ENCODE results near the gene LITAF.

Gene LITAF

DNA sequence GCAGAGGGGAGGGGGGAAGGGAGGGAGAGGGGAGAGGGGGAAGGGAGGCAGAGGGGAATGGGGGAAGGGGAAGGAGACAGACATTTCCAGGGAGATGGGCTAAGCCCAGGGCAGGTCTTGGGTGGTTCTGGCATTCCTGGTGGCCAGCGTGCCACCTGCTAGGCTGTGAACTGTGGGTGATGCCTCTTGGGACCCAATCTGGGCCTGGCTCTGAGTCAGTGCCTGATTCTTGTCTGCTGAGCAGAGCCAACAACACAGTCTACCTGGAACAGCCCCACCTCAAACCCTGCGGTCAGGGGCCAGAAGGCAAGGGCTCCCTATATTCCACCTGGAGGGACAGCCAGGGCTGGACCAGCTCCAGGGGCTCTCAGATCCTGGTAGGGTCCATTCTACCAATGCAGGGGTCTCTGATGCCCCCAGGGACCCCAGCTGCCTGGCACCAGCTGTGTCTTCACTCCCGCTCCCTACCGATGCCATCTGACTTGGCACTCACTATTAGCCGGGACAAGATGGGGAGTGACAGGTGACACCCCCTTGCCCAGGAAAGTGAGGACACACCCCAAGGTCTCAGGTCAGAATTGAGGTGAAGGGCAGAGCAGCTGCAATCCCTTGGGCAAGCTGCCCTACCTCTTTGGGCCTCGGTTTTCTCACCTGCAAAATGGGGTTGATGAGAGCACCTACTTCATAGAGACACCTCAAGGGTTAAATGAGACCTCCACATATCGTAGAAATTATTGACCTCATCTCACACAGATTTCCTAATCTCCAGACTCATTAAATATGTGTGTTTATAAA lies 87.2 kb downstream of the LITAF start:
- TF ChIP-seq, protein P1, sequence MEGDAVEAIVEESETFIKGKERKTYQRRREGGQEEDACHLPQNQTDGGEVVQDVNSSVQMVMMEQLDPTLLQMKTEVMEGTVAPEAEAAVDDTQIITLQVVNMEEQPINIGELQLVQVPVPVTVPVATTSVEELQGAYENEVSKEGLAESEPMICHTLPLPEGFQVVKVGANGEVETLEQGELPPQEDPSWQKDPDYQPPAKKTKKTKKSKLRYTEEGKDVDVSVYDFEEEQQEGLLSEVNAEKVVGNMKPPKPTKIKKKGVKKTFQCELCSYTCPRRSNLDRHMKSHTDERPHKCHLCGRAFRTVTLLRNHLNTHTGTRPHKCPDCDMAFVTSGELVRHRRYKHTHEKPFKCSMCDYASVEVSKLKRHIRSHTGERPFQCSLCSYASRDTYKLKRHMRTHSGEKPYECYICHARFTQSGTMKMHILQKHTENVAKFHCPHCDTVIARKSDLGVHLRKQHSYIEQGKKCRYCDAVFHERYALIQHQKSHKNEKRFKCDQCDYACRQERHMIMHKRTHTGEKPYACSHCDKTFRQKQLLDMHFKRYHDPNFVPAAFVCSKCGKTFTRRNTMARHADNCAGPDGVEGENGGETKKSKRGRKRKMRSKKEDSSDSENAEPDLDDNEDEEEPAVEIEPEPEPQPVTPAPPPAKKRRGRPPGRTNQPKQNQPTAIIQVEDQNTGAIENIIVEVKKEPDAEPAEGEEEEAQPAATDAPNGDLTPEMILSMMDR (IDR thresholded peaks at IDR 0.05), result no peak

- TF ChIP-seq, protein P1 (IDR thresholded peaks at IDR 0.05), result no peak
Observed at GRCh38 chr16:11498683-11499082, 88.0 kb downstream of the LITAF start.

DNA sequence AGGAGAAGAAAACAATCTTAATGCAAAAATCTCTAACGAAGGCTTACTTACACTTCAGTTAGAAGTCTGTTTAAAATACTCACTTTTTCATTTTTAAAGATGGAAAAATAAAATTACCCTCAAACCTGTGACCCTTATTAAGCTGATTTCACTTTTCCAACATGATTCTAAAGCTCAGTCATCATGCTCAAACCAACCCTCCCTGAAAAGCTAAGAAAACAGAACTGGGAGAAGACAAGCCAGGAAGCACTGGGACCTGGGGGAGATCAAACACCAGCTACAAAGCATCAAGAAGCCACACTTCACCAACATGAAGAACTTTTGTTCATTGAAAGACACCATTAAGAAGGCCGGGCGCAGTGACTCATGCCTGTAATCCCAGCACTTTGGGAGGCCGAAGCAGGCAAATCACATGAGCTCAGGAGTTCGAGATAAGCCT lies 88.8 kb downstream of the LITAF start:
- TF ChIP-seq, protein P1 (IDR thresholded peaks at IDR 0.05), result no peak

Data from LNCAP (cell line).